Measurements from ENCODE around the gene PCIF1.
A peak's percentile ranks its signal among the peaks of the same experiment; 100 is the strongest.

PCIF1 gene

GRCh38 chr20:45904583-45905504, 29.6 kb upstream of the PCIF1 start:
- no peak for DNase-seq (ENCODE audit: low read depth)

DNA sequence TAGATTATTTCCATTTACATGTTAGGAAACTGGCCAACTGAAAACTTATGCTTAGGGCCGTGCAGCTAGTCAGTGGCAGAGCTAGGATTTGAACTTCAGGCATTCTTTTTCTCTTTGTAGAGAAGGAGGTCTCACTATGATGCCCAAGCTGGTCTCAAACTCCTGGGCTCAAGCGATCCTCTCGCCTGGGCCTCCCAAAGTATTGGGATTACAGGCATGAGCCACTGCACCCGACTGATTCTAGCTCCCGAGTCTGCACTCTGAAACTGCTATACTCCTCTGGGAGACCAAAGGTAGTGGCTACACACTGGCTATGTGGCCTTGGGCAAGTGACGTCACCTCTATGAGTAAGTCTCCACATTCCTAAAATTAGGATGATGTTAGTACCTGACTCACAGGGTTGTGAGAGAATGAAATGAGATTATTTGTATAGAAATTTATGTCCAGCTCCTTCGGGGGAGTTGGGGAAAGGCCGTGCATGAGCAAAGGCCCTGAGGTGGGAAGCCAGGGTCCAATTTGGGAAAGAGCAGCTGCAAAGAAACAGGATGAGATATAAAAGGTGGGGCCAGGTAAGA, 28.9 kb upstream of the PCIF1 start:
- no peak for DNase-seq (ENCODE audit: low read depth)

DNA sequence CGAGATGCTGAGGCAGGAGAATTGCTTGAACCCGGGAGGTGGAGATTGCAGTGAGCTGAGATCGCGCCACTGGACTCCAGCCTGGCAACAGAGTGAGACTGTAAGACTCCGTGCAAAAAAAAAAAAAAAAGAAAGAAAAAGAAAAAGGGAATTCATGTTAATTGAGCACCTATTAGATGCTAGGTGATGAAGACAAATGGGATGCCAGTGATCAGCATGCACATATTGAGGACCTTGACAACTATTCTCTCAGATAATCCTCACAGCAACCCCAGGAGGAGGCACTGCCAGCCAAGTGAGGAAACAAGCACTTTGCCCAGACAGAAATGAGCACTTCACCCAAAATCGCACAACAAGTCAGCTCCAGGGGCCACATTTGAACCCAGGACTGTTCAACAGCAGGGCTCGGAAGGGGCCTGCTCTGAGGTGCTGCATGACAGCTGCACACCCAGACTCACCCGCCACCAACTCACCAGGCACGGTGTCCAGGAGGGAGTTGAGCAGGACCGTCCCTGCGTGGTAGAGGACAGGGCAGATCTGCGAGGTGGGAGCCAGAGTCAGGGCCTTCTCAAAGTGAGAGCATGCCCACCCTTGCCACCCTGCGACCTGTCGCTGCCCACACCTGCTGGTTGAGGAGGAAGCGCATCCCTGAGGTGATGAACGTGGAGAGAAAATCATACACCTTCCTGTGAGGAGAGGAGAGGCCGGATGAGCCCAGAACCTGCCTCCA, 27.1 kb upstream of the PCIF1 start:
- DNase-seq (ENCODE audit: low read depth) = no peak

- DNase-seq (ENCODE audit: low read depth) = no peak
Observed at GRCh38 chr20:45908084-45908483, 26.4 kb upstream of the PCIF1 start.

GRCh38 chr20:45909336-45909808, 25.1 kb upstream of the PCIF1 start:
- no peak for DNase-seq (ENCODE audit: low read depth)

DNA sequence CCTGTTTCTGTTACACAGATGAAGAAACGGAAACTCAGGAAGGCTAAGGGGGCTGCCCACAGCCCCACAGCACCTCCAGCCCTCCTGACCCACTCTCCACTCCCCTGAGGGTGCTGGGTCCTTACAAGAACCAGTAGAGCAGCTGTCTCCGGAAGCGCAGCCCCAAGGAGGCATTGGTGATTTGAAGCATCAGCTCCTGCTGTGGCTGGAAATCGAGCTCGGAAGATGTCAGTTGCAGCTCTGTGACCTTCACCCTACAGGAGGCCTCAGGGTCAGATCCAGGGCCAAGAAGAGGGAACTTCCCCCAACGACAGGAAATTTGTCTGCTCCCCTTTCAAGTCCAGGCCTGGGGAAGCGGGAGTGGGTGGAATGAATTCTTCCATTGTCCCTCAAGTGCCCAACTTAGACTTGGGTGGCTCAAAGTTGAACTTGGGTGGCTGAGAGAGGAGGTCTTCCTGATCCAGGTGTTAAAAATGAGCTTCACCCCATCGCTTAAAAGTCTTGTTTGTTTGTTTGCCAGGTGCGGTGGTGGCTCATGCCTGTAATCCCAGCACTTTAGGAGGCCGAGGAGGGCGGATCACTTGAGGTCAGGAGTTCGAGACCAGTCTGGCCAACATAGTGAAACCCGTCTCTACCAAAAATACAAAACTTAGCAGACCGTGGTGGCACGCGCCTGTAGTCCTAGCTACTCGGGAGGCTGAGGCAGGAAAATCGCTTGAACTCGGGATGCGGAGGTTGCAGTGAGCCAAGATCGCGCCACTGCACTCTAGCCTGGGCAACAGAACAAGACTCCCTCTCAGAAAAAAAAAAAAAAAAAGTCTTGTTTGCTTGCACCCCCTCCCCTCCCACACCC, 24.4 kb upstream of the PCIF1 start:
- DNase-seq (ENCODE audit: low read depth) = no peak

- DNase-seq (ENCODE audit: low read depth) = peak; percentile 98
Observed at GRCh38 chr20:45910670-45911485, 23.6 kb upstream of the PCIF1 start.

GRCh38 chr20:45911486-45912343, 22.8 kb upstream of the PCIF1 start, which contains the start of gene PLTP:
Gene PLTP (minus strand): TSS chr20:45912155. CDS start chr20:45911452, 703 bp downstream.
- no peak for DNase-seq (ENCODE audit: low read depth)

- no peak for DNase-seq (ENCODE audit: low read depth)
Observed at GRCh38 chr20:45912344-45912682, 22.2 kb upstream of the PCIF1 start.

DNA sequence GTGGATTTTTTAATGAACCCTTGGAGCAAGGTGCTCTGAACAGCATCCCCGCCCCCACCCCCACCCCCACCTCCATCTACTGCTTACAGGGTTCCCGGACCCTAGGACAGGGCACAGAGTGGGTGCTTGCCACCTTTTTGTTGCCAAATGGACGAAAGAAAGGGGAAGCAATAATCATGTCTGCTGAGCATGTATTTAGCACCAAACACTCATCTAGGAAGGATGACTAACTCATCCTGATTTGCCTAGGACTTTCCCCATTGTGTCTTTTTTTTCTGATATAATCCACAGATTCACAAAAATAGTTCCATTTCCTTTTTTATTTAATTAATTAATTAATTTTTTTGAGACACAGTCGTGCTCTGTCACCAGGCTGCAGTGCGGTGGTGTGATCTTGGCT, 21.4 kb upstream of the PCIF1 start:
- DNase-seq (ENCODE audit: low read depth) = no peak

- peak; percentile 42 for DNase-seq (ENCODE audit: low read depth)
Observed at GRCh38 chr20:45917790-45918141, 16.7 kb upstream of the PCIF1 start.

GRCh38 chr20:45918182-45918737, 16.2 kb upstream of the PCIF1 start:
- no peak for DNase-seq (ENCODE audit: low read depth)

DNA sequence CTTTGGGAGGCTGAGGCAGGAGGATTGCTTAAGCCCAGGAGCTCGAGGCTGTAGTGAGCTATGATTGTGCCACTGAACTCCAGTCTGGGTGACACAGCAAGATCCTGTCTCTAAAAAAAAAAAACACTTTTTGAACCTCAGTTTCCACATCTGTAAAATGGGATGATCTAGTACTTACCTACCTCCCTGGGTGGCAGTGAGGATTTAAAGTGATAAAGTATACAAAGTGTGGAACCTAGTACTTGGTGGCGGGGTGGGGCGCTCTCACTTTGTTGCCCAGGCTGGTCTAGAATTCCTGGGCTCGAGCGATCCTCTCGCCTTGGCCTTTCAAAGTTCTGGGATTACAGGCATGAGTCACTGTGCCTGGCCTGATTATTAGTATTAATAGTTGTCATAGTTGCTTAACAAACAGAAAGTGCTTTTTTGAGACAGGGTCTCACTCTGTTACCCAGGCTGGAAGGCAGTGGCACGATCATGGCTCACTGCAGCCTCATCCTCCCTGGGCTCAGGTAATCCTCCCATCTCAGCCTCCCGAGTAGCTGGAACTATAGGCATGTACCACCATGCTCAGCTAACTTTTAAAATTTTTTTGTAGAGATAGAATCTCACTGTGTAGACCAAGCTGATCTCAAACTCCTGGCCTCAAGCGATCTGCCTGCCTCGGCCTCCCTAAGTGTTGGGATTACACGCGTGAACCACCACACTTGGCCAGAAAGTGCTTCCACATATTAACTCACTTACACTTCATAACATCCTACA, 15.5 kb upstream of the PCIF1 start:
- no peak for DNase-seq (ENCODE audit: low read depth)

DNA sequence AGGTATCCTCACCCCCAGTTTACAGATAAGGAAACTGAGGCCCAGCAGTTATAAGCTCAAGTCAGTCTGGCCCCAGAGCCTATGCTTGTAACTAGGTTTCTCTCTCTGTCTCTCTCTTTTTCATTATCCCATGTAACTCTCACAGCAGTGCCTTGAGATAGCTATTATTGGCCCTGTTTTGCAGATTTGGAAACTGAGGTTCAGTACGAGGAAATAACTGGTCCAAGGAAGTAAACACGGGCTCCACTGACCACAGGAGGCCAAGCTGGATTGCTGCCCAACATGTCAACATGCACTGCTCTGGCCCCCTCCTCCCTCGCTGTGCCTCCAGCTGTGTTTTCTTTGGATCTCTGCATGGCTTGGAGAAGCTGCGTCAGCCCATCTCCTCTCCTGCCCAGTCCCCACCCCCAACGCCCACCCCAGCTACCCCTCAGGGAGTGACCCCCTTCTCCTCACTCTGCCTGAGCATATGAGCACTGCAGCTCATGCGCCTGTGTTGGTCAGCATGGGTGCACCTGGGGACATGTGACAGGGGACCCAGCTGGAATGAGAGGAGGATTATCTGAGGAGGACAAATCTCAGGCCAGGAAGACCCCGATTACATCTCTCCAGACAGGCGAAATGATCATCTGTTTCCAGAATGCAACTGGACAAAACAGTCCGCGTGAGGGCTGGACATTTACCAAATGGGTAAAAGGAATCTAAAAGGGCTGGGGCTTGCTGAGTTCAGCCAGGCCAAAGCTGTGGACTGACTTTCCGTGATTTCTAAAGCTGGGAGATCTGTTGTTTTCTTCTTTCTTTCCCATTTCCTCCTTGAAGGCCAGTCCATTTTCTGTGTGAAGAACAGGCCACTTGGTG, 14.7 kb upstream of the PCIF1 start:
- peak; percentile 65 for DNase-seq (ENCODE audit: low read depth)

DNA sequence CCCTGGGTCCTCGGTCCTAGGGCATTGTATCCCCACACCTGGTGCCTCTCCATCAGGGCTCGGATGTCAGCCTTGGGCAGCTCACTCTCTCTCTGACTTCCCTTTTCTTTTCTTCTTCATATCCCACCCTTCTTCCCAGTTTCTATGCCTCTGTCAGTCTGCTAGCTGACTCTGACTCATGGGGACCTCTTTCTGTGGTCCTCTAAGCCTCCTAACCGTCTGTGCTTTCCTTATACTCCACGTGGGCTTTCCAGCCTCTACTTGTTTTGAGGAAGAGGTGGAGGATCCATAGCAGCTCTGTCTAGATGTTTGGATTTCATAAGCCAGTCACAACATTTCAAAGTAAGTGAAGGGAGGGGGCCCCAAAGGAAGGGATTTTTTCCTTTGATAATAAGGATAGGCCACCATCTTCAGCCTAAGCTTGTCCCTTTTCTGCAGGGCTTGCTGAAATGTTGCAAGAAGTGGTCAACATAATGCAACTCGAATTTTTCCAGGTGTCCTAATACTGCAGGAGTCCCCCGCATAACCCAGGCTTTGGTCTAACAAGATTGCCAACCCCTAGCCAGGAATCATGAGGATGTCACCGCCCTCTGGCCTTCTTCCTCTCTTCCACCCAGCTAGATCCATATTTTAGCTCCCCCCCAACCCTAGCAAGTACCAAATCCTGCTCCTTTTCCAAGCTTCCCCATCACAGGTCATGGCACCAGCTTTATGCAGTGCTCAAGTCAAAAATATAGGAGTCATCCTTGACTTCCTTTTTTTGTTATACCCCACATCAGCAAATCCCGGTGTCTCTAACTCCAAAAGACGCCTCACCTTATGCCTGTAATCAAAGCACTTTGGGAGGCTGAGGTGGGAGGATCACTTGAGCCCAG, 13.8 kb upstream of the PCIF1 start:
- DNase-seq (ENCODE audit: low read depth) = no peak

- DNase-seq (ENCODE audit: low read depth) = no peak
Observed at GRCh38 chr20:45921337-45922189, 12.9 kb upstream of the PCIF1 start.
